Activated CD8-positive, alpha-beta memory T cell treated with anti-CD3 and anti-CD28 coated beads, Interleukin-2, amount 10 ng/mL, durations not matched to agents 7 days and 5 days (primary cell): Measurements from ENCODE around the gene ABCG5. TPM values are rescaled to one million over a fixed set of nuclear protein-coding genes. Genes with fewer than 3 reads are reported as not detected.
A peak's percentile ranks its signal among the peaks of the same experiment; 100 is the strongest.

Experiments used
- ATAC-seq: fragments of 150-1000 bp; cut with Tn5 transposase; one replicate; pipeline ENCODE4 v1.10.0; 2021; ENCODE audit warnings: moderate library complexity
- CTCF ChIA-PET: fragments of 350-600 bp; sonication (Branson Sonifier 250); formaldehyde crosslinking; loops from one replicate; lab custom pipeline; 2021; ENCODE audit warnings: antibody characterized with exemption; lab: Charles Lee
- DNase-seq: peaks from one replicate; pipeline ENCODE4 v3.0.0-alpha.2; 2020
- H3K27ac Mint-ChIP-seq: one replicate; pipeline ENCODE4 v1.8.0; 2021; ENCODE audit warnings: mild to moderate bottlenecking, mixed read lengths
- H3K27me3 Mint-ChIP-seq: one replicate; pipeline ENCODE4 v1.8.0; 2021; ENCODE audit warnings: mixed read lengths
- H3K36me3 Mint-ChIP-seq: one replicate; pipeline ENCODE4 v1.8.0; 2021; ENCODE audit warnings: mild to moderate bottlenecking, mixed read lengths
- H3K4me1 Mint-ChIP-seq: one replicate; pipeline ENCODE4 v1.8.0; 2021; ENCODE audit warnings: mixed read lengths
- H3K4me3 Mint-ChIP-seq: one replicate; pipeline ENCODE4 v1.8.0; 2021; ENCODE audit warnings: mild to moderate bottlenecking, moderate library complexity, mixed read lengths
- H3K9me3 Mint-ChIP-seq: one replicate; pipeline ENCODE4 v1.8.0; 2022; ENCODE audit warnings: low read depth, mixed read lengths
- total RNA-seq, 2 experiments: library from RNA; stranded (reverse); gene quantifications; one replicate each; pipeline ENCODE4 v1.2.3, GENCODE V29; 2021

Gene ABCG5
- total RNA-seq, 2 experiments from 2014 or later = not detected

GRCh38 chr2:43837033-43837432, 1.6 kb downstream of the ABCG5 start:
- DNase-seq = peak; percentile 18
- H3K4me3 Mint-ChIP-seq = no peak overlapping the region
- no peaks in the 10 kb centered on the region for H3K36me3 Mint-ChIP-seq
- CTCF ChIA-PET = interaction anchor here (0.6 kb wide), 1 partner anchor 43 kb away, joined by 4 read pairs; no protein-coding TSS in a partner anchor
- ATAC-seq = no peak
- H3K27ac Mint-ChIP-seq = no peak overlapping the region
- H3K4me1 Mint-ChIP-seq = no peaks in the 10 kb centered on the region
- H3K27me3 Mint-ChIP-seq = peaks cover 25% of the 10 kb centered on the region
- no peaks in the 10 kb centered on the region for H3K9me3 Mint-ChIP-seq

- no peak overlapping the region for H3K27ac Mint-ChIP-seq
- no peak for ATAC-seq
- H3K4me3 Mint-ChIP-seq = no peak overlapping the region
- CTCF ChIA-PET = no interaction called here
- no peaks in the 10 kb centered on the region for H3K4me1 Mint-ChIP-seq
- H3K36me3 Mint-ChIP-seq = no peaks in the 10 kb centered on the region
- no peaks in the 10 kb centered on the region for H3K9me3 Mint-ChIP-seq
- DNase-seq = no peak
- H3K27me3 Mint-ChIP-seq = peaks cover 47% of the 10 kb centered on the region
Observed at GRCh38 chr2:43832457-43832856, 6.2 kb downstream of the ABCG5 start.

- CTCF ChIA-PET = no interaction called here
- Mint-ChIP-seq H3K9me3 (no peaks in the 10 kb centered on the region), H3K4me3 (no peak overlapping the region), H3K27me3 (peaks cover 47% of the 10 kb centered on the region), H3K27ac (no peak overlapping the region), H3K4me1 (no peaks in the 10 kb centered on the region), H3K36me3 (no peaks in the 10 kb centered on the region)
- no peak for DNase-seq
- ATAC-seq = no peak
Observed at GRCh38 chr2:43831543-43832294, 6.9 kb downstream of the ABCG5 start.

GRCh38 chr2:43826305-43827250, 12.1 kb downstream of the ABCG5 start:
- CTCF ChIA-PET = no interaction called here
- no peak for ATAC-seq
- H3K27ac Mint-ChIP-seq = no peak overlapping the region
- peak; percentile 37 for DNase-seq
- no peaks in the 10 kb centered on the region for H3K4me1 Mint-ChIP-seq
- no peak overlapping the region for H3K4me3 Mint-ChIP-seq
- H3K27me3 Mint-ChIP-seq = peaks cover 36% of the 10 kb centered on the region
- H3K9me3 Mint-ChIP-seq = no peaks in the 10 kb centered on the region
- H3K36me3 Mint-ChIP-seq = no peaks in the 10 kb centered on the region

GRCh38 chr2:43825841-43826240, 12.8 kb downstream of the ABCG5 start:
- ATAC-seq = no peak
- Mint-ChIP-seq H3K27ac (no peak overlapping the region), H3K4me3 (no peak overlapping the region), H3K9me3 (no peaks in the 10 kb centered on the region), H3K27me3 (peaks cover 39% of the 10 kb centered on the region), H3K4me1 (no peaks in the 10 kb centered on the region), H3K36me3 (no peaks in the 10 kb centered on the region)
- CTCF ChIA-PET = no interaction called here
- peak; percentile 3 for DNase-seq

- no peaks in the 10 kb centered on the region for H3K36me3 Mint-ChIP-seq
- CTCF ChIA-PET = no interaction called here
- H3K4me1 Mint-ChIP-seq = no peaks in the 10 kb centered on the region
- no peak overlapping the region for H3K27ac Mint-ChIP-seq
- no peak for ATAC-seq
- H3K4me3 Mint-ChIP-seq = no peak overlapping the region
- no peaks in the 10 kb centered on the region for H3K9me3 Mint-ChIP-seq
- peaks cover 31% of the 10 kb centered on the region for H3K27me3 Mint-ChIP-seq
- DNase-seq = peak; percentile 16
Observed at GRCh38 chr2:43824951-43825493, 13.6 kb downstream of the ABCG5 start.

GRCh38 chr2:43824512-43824911, 14.1 kb downstream of the ABCG5 start:
- Mint-ChIP-seq H3K9me3 (no peaks in the 10 kb centered on the region), H3K36me3 (no peaks in the 10 kb centered on the region), H3K27ac (no peak overlapping the region), H3K4me1 (no peaks in the 10 kb centered on the region), H3K4me3 (no peak overlapping the region), H3K27me3 (peaks cover 26% of the 10 kb centered on the region)
- peak; percentile 1 for DNase-seq
- CTCF ChIA-PET = no interaction called here
- ATAC-seq = no peak

- no peak for ATAC-seq
- no peak overlapping the region for H3K27ac Mint-ChIP-seq
- CTCF ChIA-PET = no interaction called here
- no peaks in the 10 kb centered on the region for H3K9me3 Mint-ChIP-seq
- H3K4me1 Mint-ChIP-seq = peaks cover under 1% of the 10 kb centered on the region
- peak; percentile 31 for DNase-seq
- no peaks in the 10 kb centered on the region for H3K36me3 Mint-ChIP-seq
- no peak overlapping the region for H3K4me3 Mint-ChIP-seq
- H3K27me3 Mint-ChIP-seq = peaks cover 23% of the 10 kb centered on the region
Observed at GRCh38 chr2:43823751-43824150, 14.9 kb downstream of the ABCG5 start.

- no peak overlapping the region for H3K4me3 Mint-ChIP-seq
- CTCF ChIA-PET = no interaction called here
- peaks cover 23% of the 10 kb centered on the region for H3K27me3 Mint-ChIP-seq
- peaks cover 6% of the 10 kb centered on the region for H3K4me1 Mint-ChIP-seq
- no peaks in the 10 kb centered on the region for H3K9me3 Mint-ChIP-seq
- ATAC-seq (no peak), DNase-seq (peak; percentile 38)
- no peak overlapping the region for H3K27ac Mint-ChIP-seq
- no peaks in the 10 kb centered on the region for H3K36me3 Mint-ChIP-seq
Observed at GRCh38 chr2:43822839-43823238, 15.8 kb downstream of the ABCG5 start.

- Mint-ChIP-seq H3K27me3 (peaks cover 18% of the 10 kb centered on the region), H3K27ac (no peak overlapping the region), H3K4me1 (peaks cover 11% of the 10 kb centered on the region), H3K9me3 (no peaks in the 10 kb centered on the region), H3K36me3 (no peaks in the 10 kb centered on the region), H3K4me3 (no peak overlapping the region)
- CTCF ChIA-PET = no interaction called here
- no peak for DNase-seq
- ATAC-seq = no peak
Observed at GRCh38 chr2:43819491-43820163, 19.0 kb downstream of the ABCG5 start.

GRCh38 chr2:43818761-43819160, 19.9 kb downstream of the ABCG5 start:
- DNase-seq (peak; percentile 50), ATAC-seq (peak; percentile 42)
- Mint-ChIP-seq H3K4me3 (no peak overlapping the region), H3K27ac (no peak overlapping the region), H3K9me3 (no peaks in the 10 kb centered on the region), H3K27me3 (peaks cover 14% of the 10 kb centered on the region), H3K36me3 (no peaks in the 10 kb centered on the region), H3K4me1 (peaks cover 11% of the 10 kb centered on the region)
- CTCF ChIA-PET = no interaction called here

GRCh38 chr2:43814711-43815110, 23.9 kb downstream of the ABCG5 start:
- Mint-ChIP-seq H3K36me3 (no peaks in the 10 kb centered on the region), H3K9me3 (no peaks in the 10 kb centered on the region), H3K4me3 (no peak overlapping the region), H3K27me3 (no peaks in the 10 kb centered on the region), H3K27ac (no peak overlapping the region), H3K4me1 (peaks cover 11% of the 10 kb centered on the region)
- no peak for DNase-seq
- ATAC-seq = no peak
- CTCF ChIA-PET = no interaction called here

- Mint-ChIP-seq H3K4me1 (peaks cover 6% of the 10 kb centered on the region), H3K9me3 (no peaks in the 10 kb centered on the region), H3K27me3 (no peaks in the 10 kb centered on the region), H3K27ac (no peak overlapping the region), H3K36me3 (no peaks in the 10 kb centered on the region), H3K4me3 (no peak overlapping the region)
- no peak for ATAC-seq
- CTCF ChIA-PET = no interaction called here
- no peak for DNase-seq
Observed at GRCh38 chr2:43812947-43813346, 25.7 kb downstream of the ABCG5 start.
